Fibroblast of skin of left quadriceps (primary cell): ENCODE results near the gene DUSP8.

Experiments used
- DNase-seq, 2 experiments: peaks; one replicate each; pipeline ENCODE4 v3.0.0-alpha.2; 2013; ENCODE audit warnings: low read depth in 2 of 2

The DUSP8 gene

DNA sequence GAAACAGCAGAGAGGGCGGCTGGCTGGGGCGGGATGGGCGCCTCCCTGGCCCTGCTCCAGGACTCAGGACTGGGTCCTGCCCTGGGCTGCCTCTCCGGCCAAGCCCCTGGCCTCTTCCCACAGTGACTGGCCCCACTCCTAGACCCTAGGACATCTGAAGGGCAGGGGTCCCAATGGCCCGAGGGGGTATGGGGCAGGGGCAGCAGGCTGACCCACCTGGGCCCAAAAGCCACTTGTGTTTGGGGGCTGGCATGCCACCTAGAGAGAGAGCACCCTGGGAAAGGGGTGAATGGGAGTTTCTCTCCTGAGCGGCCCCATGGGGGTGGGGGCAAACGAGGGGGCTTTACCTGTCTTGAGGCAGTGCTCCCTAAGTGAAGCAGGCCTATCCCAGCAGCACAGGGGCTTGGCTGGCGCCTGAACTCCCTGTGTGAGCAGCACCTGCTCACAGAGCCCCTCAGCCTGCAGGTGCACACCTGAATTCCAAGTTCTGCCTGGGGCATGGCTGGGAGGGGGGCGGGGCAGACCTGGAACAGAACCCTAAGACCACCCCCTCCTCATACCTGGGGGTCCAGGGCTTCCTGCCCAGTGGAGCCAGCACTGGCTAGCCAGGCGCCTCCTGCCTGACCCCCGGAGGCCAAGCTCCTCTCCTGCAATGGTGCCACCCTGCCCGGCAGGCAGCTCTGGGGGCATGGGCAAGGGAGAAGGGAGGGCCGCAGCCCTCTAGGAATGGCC lies 16.9 kb downstream of the DUSP8 start:
- DNase-seq, result no peak

- no peak for DNase-seq
Observed at GRCh38 chr11:1553808-1554594, 18.1 kb downstream of the DUSP8 start.

GRCh38 chr11:1549338-1550330 lies 22.4 kb downstream of the DUSP8 start:
- no peak for DNase-seq

DNA sequence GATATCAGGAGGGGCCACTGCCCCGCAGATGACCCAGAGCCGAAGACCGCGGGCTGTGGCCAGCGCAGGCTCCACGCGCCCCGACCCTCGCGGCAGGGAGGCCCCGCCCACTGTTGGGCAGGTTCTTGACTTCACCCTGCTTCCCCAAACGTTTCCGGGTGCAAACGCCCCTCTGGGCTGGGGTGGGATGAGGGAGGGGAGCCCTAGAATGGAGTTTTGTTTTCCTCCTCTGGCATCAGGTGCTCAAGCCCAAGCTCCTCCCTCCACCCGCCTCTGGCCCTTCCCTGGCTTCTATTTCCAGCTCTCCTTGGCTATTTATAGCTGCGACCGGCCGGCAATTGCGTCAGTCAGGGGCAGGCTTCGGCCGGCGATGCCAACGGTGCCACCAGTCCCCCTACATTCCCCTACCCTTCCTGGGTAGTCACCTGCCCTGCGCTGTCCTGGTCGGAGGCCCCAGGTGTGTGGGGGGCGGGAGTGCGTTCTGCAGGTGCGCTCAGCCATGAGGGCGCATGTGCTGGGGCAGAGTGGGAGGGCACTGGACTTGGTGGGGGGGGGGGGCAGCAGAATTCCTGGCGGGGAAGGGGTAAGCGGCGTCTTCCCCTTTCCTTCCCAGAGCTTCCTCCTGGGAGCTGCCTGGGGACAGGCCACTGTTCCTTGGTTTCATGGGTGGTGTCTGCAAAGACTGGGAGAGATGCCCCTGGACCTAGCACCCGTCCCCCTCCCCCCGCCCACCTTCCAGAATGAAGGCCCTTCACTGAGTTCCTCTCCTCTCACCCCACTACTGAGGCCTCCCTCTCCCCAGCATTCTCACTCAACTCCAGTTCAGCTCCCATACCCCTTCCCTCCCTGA lies 23.6 kb downstream of the DUSP8 start:
- no peak for DNase-seq

DNA sequence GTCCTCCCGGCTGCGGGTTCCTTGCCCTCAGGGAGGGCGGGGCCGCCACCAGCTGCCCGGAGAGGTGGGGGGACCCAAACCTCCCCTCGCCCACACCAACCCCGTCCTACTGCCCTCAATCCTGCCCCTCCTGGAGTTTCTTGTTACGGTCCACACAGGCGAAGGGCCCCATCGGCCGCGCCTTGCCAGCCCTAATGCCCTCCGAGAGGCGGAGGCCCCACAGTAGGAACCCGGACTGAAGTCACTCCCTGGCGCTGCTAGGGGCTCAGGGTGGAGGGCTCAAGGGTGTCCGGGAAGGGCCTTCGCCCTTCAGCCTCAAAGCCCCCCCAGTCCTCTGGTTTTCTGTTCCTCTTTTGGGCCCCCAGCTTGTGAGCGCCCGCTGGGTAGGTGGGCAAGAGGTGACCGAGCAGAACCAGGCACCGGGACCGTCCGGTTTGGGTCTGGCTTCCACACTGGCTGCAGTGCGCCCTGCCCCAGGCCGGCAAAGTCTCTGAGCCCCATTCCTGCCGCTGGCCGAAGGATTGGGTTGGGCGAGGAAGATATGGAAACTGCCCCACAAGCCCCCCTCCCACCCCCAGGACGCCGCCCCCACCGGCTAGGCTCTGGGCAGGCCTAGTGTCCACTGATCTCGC lies 24.5 kb downstream of the DUSP8 start:
- DNase-seq, result no peak

- no peak for DNase-seq
Observed at GRCh38 chr11:1546536-1547466, 25.3 kb downstream of the DUSP8 start.

- DNase-seq, result no peak
Observed at GRCh38 chr11:1546077-1546535, 26.0 kb downstream of the DUSP8 start.

DNA sequence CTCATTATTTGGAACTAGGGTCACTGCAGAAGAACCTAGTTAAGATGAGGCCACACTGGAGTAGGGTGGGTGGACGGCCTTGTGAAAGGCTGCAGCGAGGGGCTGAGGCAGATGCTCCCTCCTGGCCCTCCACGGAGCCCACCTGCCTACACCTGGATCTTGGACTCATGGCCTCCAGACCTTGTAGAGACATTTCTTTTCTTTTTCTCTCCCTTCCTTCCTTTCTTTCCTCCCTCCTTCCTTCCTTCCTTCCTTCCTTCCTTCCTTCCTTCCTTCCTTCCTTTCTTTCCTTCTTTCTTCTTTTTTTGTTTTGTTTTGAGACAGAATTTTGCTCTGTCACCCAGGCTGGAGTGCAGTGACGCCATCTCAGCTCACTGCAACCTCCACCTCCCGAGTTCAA lies 26.6 kb downstream of the DUSP8 start:
- DNase-seq, result no peak

DNA sequence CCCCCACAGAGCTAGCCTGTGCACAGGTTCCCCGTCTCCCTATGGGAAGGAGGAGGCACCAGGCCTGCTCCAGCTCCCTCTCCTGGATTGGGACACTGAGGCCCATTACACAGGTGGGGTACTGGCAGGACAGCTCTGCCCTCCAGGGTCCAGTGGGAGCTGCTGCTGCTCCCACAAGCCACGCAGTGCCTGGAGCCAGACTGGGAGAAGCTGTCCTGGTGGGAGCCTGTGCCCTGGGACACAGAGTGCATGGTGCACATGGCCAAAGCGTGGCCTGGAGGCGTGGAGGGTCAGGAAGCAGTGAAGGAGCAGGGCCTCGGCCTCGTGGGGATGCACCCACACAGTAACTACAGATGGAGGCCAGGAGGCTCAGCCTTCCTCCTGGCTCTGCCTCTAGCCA lies 27.5 kb downstream of the DUSP8 start:
- no peak for DNase-seq

DNA sequence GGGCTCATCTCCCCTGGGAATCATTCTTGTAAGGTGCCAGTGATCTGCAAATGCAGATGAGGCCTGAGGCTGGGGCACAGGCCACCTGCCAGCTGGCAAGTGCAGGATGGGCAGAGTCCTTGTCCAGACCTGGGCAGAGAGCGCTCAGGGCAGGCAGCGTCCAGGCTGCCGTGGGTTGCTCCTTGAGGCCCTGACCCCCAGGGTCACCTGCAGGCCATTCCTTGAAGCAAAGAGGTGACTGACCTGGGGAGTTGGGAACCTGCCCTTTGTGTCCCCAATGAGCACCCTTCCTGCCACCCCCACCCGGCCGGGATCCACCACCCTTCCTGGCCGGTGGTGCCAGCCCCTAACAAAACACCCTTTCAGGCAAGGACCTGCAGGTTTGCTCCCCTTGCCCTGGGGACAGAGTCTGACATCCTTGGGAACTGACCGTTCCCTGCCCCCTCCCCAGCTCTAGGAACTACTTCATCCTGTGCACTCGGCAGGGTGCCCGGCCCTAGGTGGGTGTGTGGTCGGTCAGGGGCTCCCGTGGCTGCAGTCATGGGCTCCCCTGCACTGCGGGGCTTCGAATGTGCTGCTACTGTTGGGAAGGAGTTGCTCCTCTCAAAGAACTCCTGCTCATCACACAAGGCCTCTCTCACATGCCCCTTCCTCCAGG lies 28.3 kb downstream of the DUSP8 start:
- no peak for DNase-seq

- no peak for DNase-seq
Observed at GRCh38 chr11:1542267-1542666, 29.8 kb downstream of the DUSP8 start.

GRCh38 chr11:1541474-1542204 lies 30.4 kb downstream of the DUSP8 start:
- DNase-seq, result no peak

- no peak for DNase-seq
Observed at GRCh38 chr11:1540074-1540473, 32.0 kb downstream of the DUSP8 start.

- no peak for DNase-seq
Observed at GRCh38 chr11:1538153-1538552, 33.9 kb downstream of the DUSP8 start.

DNA sequence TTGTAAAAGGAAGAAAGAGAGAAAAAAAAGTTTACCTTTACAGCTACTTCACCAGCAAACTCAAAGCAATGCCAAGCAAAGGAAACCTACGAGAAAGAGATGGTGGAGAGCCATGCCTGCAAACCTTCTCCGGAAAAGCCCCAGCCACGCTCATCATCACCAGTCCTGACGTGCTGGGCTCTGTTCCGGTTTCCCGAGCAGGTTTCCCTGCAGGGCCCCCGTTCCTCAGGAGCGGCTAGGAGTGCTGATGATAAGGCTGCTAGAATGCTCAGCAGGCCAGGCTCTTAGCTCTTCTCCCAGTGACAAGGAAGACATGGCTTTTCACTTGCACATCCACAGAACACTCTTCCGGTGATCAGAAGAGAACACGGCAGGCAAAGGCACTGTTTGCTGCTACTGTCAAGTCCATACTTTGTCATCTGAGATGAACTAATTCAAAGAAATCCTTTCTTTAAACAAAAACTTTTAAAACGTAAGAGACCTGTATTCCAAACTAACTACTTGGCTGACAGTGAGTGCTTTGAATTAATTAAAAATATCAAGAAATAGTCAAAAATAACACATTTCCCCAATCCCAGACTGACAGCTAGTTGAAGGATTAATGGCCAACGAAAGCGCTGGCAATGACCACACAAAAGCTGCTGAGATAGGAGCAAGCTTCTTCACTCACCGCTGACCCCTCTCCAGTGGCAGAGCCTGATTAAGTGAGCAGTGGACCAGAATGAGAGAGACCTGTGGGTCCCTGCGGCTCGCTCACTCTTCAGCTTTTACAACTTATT lies 35.8 kb downstream of the DUSP8 start:
- no peak for DNase-seq

DNA sequence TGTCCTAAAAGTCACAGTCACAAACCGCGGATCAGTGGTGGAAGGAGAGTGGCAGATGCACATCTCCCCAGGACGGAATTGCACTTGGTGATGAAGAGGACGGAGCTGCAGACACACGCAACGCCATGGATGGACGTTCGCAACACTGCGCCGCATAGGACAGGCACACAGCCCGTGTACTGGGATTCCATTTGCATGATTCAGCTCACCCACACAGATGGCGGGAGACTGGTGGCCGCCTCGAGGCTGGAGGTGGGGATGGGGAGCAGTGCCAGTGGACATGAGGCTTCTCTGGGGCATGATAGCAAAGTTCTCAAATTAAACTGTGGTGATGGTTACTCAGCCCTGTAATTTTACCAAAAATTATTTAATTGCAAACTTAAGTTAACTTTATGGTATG lies 37.4 kb downstream of the DUSP8 start:
- no peak for DNase-seq

GRCh38 chr11:1534171-1534570 lies 37.9 kb downstream of the DUSP8 start:
- DNase-seq, result no peak
